ENCODE results near the gene GPR31. TPM values are rescaled to one million over a fixed set of nuclear protein-coding genes. Genes with fewer than 3 reads are reported as not detected.

GPR31 gene
- polyA plus RNA-seq, 1 of the 3 experiments (the other 2 are of a cell fraction) = not detected

GRCh38 chr6:167111597-167111996 lies 46.2 kb downstream of the GPR31 start (continued):
- TF ChIP-seq FOXJ3 (CRISPR knock-in tag; IDR thresholded peaks at IDR 0.05) (no peak), TAF1 (IDR thresholded peaks at IDR 0.05; ENCODE audit: borderline replicate concordance, low read depth, low read length) (no peak), ZBTB33 (IDR thresholded peaks at IDR 0.05; ENCODE audit: borderline replicate concordance, low read depth) (no peak)

GRCh38 chr6:167109651-167110050 lies 48.1 kb downstream of the GPR31 start:
- H3F3A ChIP-seq (replicated peaks; ENCODE audit: insufficient read depth) = no peaks in the 10 kb centered on the region
- ChIA-PET CTCF (interaction anchor here (0.6 to 1.1 kb wide), 4 partner anchors 32 to 334 kb away, joined by 3 read pairs; no protein-coding TSS in a partner anchor), POLR2A (no interaction called here)
- no peaks in the 10 kb centered on the region for H3K36me3 ChIP-seq (replicated peaks in 1 of 2; ENCODE audit: control insufficient read depth in 1 of 2, insufficient read depth in 2 of 2, low read length in 1 of 2)
- peaks cover 0 to 3% of the 10 kb centered on the region in 2 experiments; a peak in 1 of 4 replicates for H3K4me1 ChIP-seq (ENCODE audit: control insufficient read depth in 1 of 2, insufficient read depth in 2 of 2, low read depth in 1 of 2, low read length in 1 of 2)
- H4K20me1 ChIP-seq (ENCODE audit: insufficient read depth) = no peaks in the 10 kb centered on the region
- H3K4me3 ChIP-seq (ENCODE audit: low read depth in 2 of 2, low read length in 1 of 2) = no peak overlapping the region
- no peak overlapping the region for H3K9ac ChIP-seq
- 64% methylated on average over 6 of the region's 6 CpGs for WGBS (ENCODE audit: low lambda C conversion rate)
- H3K27ac ChIP-seq (ENCODE audit: low read depth in 2 of 2, low read length in 1 of 2) = no peak overlapping the region
- H3K79me2 ChIP-seq (ENCODE audit: insufficient read depth) = no peaks in the 10 kb centered on the region
- no peaks in the 10 kb centered on the region for H3K9me3 ChIP-seq
- no peak for DNase-seq
- H3K27me3 ChIP-seq (ENCODE audit: insufficient read depth) = no peaks in the 10 kb centered on the region
- no peak overlapping the region for H3K4me2 ChIP-seq
- TF ChIP-seq GATA2 (CRISPR knock-in tag; IDR thresholded peaks at IDR 0.05) = no peak
- TF ChIP-seq EP300 (IDR thresholded peaks at IDR 0.05; ENCODE audit: borderline replicate concordance in 1 of 2, low read depth in 1 of 2, low read length in 1 of 2) = no peak
- TF ChIP-seq RAD21 (IDR thresholded peaks at IDR 0.05; ENCODE audit: low read length) = no peak
- no peak for TF ChIP-seq RXRA (IDR thresholded peaks at IDR 0.05; ENCODE audit: borderline replicate concordance, low read depth)
- no peak for TF ChIP-seq YY1 (IDR thresholded peaks at IDR 0.05; ENCODE audit: low read depth)
- no peak for TF ChIP-seq TCF12 (IDR thresholded peaks at IDR 0.05)
- no peak for TF ChIP-seq POLR2AphosphoS5 (IDR thresholded peaks at IDR 0.05; ENCODE audit: low read depth, low read length)
- no peak for TF ChIP-seq FOXJ3 (CRISPR knock-in tag; IDR thresholded peaks at IDR 0.05)
- TF ChIP-seq USF2 (IDR thresholded peaks at IDR 0.05; ENCODE audit: borderline replicate concordance, low read depth, low read length) = no peak
- TF ChIP-seq EZH2phosphoT487 (IDR thresholded peaks at IDR 0.05; ENCODE audit: borderline replicate concordance, low read depth) = no peak
- TF ChIP-seq MXI1 (IDR thresholded peaks at IDR 0.05; ENCODE audit: low read depth, low read length) = no peak
- TF ChIP-seq IRF3 (IDR thresholded peaks at IDR 0.05; ENCODE audit: low read depth, low read length) = no peak
- no peak overlapping the region for H2AFZ ChIP-seq (ENCODE audit: low read depth)
- no peaks in the 10 kb centered on the region for H3K9me2 ChIP-seq

All from SK-N-SH (cell line).